GM23248 (cell line): ENCODE measurements around the gene RAB13.

ENCODE experiments used
- EZH2 ChIP-seq: fragments of 200-600 bp; sonication (generic); IDR thresholded peaks from 2 replicates; pipeline ENCODE4 v1.6.1; 2018; ENCODE audit warnings: antibody characterized with exemption, mild to moderate bottlenecking; ENCODE audit not compliant: insufficient read depth, poor library complexity, severe bottlenecking
- EZH2phosphoT487 ChIP-seq: fragments of 200-600 bp; sonication (generic); IDR thresholded peaks from 2 replicates; pipeline ENCODE4 v1.6.1; 2018; ENCODE audit warnings: antibody characterized with exemption, moderate library complexity, mild to moderate bottlenecking, low read depth; ENCODE audit not compliant: insufficient read depth

DNA sequence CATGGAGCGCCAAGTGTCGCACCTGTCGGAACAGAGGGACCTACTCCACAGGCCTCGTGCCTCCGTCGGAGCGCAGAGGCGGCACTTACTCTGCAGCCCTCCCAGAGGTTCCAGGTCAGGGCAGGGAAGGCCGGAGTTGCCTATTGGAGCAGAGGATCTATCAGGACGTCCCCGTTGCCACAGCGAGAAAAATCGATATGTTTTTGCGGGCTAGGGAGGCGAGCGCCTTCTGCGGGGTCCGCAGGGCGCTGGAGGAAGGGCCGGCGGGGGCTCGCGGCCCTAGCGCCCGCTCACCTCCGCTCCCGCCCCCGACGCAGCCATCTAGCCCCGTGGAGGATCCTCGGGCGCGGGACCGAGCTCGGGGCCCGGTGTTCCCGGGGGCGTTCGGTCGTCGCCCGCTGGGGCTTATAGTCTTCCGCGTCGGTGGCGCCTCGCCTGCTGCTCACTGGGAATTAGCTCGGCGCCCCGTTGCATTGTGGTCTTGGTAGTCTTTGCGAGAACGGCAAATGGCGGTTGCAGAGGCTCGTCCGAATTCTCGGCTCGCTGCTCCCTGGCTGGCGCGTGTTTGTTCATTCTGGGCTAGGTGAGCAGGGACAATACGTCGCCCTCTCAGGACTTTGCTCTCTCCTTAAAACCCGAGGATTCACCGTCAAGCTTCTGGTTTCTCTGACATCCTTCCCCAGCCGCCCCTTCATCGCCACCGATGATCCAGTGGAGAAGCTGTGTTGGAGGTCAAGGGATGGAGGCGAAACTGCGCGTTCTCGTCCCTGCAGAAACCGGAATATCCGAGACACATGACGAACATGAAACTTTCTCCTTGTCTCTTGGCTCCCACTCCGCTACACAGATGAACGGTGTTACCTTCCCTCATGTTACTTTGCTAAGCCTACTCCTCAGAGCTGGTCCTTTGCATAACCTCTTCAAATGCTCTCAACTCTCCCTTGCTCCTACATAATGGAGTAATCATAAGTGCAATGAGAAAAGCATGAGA lies 8.6 kb downstream of the RAB13 start, which contains the start of gene JTB:
- TF ChIP-seq EZH2phosphoT487, result no peak
- no peak for TF ChIP-seq EZH2
